ENCODE results near the gene ZNF221.

DNA sequence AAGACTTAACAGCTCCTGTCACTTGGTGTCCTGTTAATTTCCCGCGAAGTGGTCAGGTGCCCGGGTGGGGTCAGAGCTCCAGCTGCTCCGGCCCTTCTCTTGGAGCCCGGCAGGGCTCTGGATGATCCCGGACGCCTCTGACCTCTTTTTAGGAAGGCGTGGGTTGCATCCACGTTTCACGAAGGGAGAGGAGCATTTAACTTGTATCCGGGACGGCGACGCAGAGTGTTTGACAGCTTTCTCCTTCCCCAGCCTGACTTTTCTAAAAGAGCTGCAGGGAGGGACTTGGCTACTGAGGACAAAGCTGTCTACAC lies 33.6 kb downstream of the ZNF221 start:
- TF ChIP-seq POLR2AphosphoS5 (IDR thresholded peaks at IDR 0.05; ENCODE audit: low read depth) = no peak
- no peak for TF ChIP-seq CTCF (IDR thresholded peaks at IDR 0.05; ENCODE audit: insufficient read depth, low read length)
- no peak for TF ChIP-seq SPI1 (IDR thresholded peaks at IDR 0.05; ENCODE audit: borderline replicate concordance, low read depth)
